Activated naive CD4-positive, alpha-beta T cell treated with anti-CD3 and anti-CD28 coated beads, Interleukin-2, amount 50 U/mL, for 24 hours (primary cell): Measurements from ENCODE around the gene PDLIM1.

Source experiments
- H3K27ac Mint-ChIP-seq: one replicate; pipeline ENCODE4 v1.8.0; 2021; ENCODE audit warnings: mild to moderate bottlenecking, mixed read lengths
- H3K27me3 Mint-ChIP-seq: one replicate; pipeline ENCODE4 v1.8.0; 2021; ENCODE audit warnings: mixed read lengths
- H3K36me3 Mint-ChIP-seq: one replicate; pipeline ENCODE4 v1.8.0; 2021; ENCODE audit warnings: mixed read lengths
- H3K4me1 Mint-ChIP-seq: one replicate; pipeline ENCODE4 v1.8.0; 2021; ENCODE audit warnings: mixed read lengths
- H3K4me3 Mint-ChIP-seq: one replicate; pipeline ENCODE4 v1.8.0; 2021; ENCODE audit warnings: mild to moderate bottlenecking, mixed read lengths
- H3K9me3 Mint-ChIP-seq: one replicate; pipeline ENCODE4 v1.8.0; 2021; ENCODE audit warnings: mixed read lengths

PDLIM1 gene

DNA sequence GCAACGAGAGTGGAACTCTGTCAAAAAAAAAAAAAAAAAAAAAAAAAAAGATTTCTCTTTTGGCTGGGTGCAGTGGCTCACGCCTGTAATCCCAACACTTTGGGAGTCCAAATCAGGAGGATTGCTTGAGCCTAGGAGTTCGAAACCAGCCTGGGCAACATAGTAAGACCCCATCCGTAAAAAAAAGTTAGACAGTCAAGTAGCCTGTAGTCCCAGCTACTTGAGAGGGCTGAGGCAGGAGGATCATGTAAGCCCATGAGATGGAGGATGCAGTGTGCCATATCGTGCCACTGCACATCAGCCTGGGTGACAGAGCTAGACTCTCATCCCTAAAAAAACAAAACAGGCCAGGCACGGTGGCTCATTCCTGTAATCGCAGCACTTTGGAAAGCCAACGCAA is 25.2 kb downstream of the PDLIM1 start:
- Mint-ChIP-seq H3K27ac (no peak overlapping the region), H3K4me3 (no peak overlapping the region), H3K36me3 (no peaks in the 10 kb centered on the region), H3K4me1 (no peaks in the 10 kb centered on the region), H3K9me3 (no peaks in the 10 kb centered on the region), H3K27me3 (peaks cover 3% of the 10 kb centered on the region)

DNA sequence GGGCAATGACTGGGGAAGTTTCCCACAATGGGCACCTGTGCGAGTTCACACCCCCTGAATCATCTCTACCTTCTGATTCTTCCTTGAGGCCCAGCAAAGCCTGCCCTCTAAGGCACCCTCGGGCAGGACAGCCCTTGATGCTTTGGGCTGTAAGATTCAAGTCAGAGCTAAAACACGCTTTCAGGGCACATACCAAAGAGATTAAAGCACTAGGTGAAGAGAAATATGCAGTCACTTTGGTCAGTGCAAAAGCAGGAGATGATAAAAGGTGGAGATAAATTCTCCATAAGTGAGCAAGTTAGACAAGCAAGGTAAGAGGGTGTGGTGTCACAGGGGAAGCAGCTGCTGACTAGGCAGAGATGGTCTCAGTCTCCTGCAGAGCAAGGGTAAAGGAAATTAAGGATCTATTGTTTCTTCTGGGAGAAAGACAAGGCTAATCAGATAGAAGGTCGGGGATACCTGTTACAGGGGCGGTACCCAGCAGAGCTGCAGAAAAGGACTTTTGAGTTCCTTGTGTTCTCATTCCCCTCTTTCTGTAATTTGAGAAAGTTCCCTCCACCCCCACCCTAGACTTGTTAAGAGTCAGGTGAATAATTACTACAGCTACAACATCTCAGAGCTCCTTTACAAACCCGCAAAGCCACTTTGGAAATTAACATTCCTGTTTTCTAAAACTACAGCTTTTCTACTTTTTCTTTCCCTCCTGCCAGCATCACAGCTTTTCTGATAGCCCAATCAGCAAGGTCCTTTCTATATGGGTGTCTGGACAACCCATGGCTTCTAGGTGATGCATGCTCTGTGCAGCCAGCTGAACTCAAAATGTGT is 26.4 kb downstream of the PDLIM1 start:
- H3K27ac Mint-ChIP-seq, result no peak overlapping the region
- H3K4me1 Mint-ChIP-seq, result no peaks in the 10 kb centered on the region
- H3K4me3 Mint-ChIP-seq, result no peak overlapping the region
- H3K9me3 Mint-ChIP-seq, result no peaks in the 10 kb centered on the region
- no peaks in the 10 kb centered on the region for H3K36me3 Mint-ChIP-seq
- peaks cover 3% of the 10 kb centered on the region for H3K27me3 Mint-ChIP-seq

DNA sequence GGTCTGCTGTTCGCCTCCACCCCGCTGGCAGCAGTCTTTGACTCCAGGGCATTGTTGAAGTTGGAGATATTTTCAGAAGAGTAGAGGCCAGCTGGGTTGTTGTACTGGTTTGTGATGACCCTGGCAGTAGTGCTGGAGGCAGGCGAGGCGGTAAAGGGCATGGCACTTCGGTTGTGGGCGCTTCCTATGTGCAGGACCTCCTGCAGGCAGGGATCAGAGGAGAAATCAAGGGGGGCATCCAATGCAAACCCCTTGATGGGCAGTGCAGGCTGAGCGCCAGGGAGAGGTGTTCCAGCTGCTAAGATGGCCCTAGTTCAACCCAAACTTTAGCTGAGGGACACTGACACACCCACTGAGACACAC is 27.0 kb downstream of the PDLIM1 start:
- Mint-ChIP-seq H3K4me1 (no peaks in the 10 kb centered on the region), H3K27ac (no peak overlapping the region)

DNA sequence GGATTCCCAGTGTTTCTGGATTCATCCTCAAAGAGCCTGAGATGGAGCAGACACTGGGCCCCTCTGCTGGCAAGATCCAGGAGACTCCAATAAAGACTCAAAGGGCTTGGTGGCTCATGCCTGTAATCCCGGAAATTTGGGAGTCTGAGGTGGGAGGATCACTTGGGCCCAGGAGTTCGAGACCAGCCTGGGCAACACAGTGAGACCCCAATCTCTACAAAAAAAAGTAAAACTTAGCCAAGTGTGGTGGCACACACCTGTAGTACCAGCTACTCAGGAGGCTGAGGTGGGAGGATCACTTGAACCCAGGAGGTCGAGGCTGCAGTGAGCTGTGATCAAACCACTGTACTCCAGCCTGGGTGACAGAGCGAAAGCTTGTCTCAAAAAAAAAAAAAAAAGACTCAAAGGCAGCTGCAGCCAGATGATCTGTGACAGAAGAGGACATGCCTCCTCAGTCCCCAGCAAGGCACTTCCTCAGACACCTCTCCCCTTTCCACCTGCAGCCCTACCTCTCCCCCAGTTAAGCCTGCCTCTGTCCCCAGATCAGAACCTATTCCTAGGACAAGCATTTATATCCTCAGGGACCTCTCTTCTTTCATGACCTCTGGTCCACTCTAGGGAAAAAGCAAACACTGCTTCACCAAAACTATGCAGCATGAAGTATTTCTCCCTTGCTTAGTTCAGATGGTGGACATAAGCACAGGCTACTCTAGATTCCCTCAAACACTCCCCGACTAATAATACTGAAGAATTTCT is 27.9 kb downstream of the PDLIM1 start:
- Mint-ChIP-seq H3K9me3 (no peaks in the 10 kb centered on the region), H3K36me3 (no peaks in the 10 kb centered on the region), H3K4me3 (no peak overlapping the region), H3K4me1 (no peaks in the 10 kb centered on the region), H3K27me3 (peaks cover 3% of the 10 kb centered on the region), H3K27ac (no peak overlapping the region)

More for the DNA sequence above, 27.0 kb downstream of the PDLIM1 start:
- Mint-ChIP-seq H3K36me3 (no peaks in the 10 kb centered on the region), H3K9me3 (no peaks in the 10 kb centered on the region), H3K27me3 (peaks cover 3% of the 10 kb centered on the region), H3K4me3 (no peak overlapping the region)

DNA sequence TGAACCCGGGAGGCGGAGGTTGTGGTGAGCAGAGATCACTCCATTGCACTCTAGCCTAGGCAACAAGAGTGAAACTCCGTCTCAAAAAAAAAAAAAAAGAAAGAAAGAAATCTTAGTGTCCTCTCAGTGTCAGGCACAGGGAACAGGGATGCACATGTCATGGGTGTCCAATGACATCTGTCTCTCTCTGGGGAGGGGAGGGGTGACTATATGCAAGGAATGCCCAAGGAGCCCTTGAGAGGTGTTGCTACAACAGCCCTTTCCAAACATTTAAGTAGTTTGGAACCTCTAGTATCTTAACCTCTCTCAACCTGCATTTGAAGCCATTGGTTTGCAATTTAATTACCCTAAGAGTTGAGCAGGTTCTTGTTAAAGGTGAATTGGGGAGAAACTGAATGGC is 28.9 kb downstream of the PDLIM1 start:
- H3K36me3 Mint-ChIP-seq, result no peaks in the 10 kb centered on the region
- H3K27ac Mint-ChIP-seq, result no peak overlapping the region
- peaks cover 3% of the 10 kb centered on the region for H3K27me3 Mint-ChIP-seq
- H3K4me3 Mint-ChIP-seq, result no peak overlapping the region
- H3K4me1 Mint-ChIP-seq, result no peaks in the 10 kb centered on the region
- no peaks in the 10 kb centered on the region for H3K9me3 Mint-ChIP-seq

DNA sequence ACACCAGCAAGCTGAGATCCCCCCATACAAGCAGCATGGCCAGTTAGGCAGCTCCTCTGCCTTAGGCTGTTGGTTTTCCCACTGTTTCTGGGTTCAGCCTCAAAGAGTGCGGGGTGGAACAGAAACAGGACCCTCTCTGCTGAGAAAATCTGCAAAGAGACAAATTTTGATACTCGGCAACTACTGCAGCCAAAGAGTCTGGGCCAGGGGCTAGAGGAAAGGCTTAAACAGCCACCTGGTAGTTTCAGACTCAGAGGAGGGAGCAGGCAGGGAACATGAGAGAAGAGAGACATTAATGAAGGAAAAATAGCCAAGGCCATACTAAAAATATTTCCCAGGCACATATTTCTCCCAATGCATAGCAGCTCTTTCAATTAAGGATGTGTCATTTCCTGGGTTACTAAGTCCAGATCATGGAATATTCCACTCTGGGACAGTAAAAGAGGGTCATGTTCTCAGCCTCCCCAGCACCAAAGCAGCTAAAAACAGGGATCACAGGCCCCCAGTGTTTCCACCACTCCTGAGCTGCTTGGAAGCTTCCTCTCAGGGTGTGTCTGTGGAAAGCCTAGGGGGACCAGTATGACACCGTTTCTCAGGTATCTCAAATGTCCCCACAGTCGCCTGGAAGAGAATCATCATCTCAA is 29.8 kb downstream of the PDLIM1 start:
- Mint-ChIP-seq H3K4me3 (no peak overlapping the region), H3K4me1 (no peaks in the 10 kb centered on the region), H3K9me3 (no peaks in the 10 kb centered on the region), H3K27me3 (peaks cover 3% of the 10 kb centered on the region), H3K36me3 (no peaks in the 10 kb centered on the region), H3K27ac (no peak overlapping the region)

DNA sequence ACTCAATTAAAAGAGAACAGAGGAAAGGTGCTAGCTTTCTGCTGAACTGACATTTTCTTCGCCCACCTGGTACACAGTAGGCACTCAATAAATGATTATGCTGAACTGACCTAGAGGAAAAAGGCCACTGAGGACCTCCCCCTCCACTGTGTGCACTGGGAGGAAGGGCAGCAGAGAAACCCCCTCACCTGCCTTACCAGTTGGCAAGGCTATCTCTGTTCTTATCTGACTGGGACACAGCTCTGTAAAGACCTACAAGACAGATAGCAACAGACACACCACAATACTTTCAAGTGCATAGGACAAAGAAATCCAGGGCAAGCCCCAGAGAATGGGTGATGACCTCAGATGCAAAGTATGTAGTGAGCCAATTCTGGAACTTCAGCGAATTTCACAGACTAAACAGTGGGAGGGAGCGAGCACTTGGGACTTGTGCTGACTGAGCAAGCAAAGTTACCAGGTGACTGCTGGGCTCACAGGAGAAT is 30.4 kb downstream of the PDLIM1 start:
- Mint-ChIP-seq H3K27me3 (peaks cover 3% of the 10 kb centered on the region), H3K36me3 (no peaks in the 10 kb centered on the region)

DNA sequence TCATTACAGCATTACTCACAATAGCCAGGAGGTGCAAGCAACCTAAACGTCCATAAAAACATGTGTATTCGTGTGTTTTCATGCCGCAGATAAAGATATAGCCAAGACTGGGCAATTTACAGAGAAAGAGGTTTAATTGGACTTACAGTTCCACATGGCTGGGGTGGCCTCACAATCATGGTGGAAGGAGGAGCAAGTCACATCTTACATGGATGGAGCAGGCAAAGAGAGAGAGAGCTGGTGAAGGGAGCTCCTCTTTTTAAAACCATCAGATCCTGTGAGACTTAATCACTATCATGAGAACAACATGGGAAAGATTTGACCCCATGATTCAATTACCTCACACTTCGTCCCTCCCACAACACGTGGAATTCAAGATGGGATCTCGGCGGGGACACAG is 33.0 kb downstream of the PDLIM1 start:
- Mint-ChIP-seq H3K4me1 (no peaks in the 10 kb centered on the region), H3K27me3 (peaks cover 3% of the 10 kb centered on the region), H3K9me3 (no peaks in the 10 kb centered on the region), H3K27ac (no peak overlapping the region), H3K36me3 (no peaks in the 10 kb centered on the region), H3K4me3 (no peak overlapping the region)

More for the DNA sequence above, 30.4 kb downstream of the PDLIM1 start:
- H3K4me3 Mint-ChIP-seq, result no peak overlapping the region
- H3K4me1 Mint-ChIP-seq, result no peaks in the 10 kb centered on the region
- H3K27ac Mint-ChIP-seq, result no peak overlapping the region
- H3K9me3 Mint-ChIP-seq, result no peaks in the 10 kb centered on the region

DNA sequence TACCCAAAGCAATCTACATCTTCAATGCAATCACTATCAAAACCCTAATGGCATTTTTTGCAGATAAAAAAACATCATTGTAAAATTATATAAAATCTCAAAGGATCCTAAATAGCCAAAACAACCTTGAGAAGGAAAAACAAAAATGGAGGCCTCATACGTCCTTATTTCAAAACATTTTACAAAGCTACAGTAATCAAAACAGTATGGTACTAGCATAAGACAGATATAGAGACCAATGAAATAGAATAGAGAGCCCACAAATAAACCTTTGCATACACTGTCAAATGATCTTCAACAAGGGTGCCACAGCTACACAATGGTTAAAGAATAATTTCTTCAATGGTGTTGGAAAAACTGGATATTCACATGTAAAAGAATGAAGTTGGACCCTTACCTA is 34.5 kb downstream of the PDLIM1 start:
- H3K4me1 Mint-ChIP-seq, result no peaks in the 10 kb centered on the region
- H3K36me3 Mint-ChIP-seq, result no peaks in the 10 kb centered on the region
- no peaks in the 10 kb centered on the region for H3K9me3 Mint-ChIP-seq
- no peak overlapping the region for H3K4me3 Mint-ChIP-seq
- no peak overlapping the region for H3K27ac Mint-ChIP-seq
- H3K27me3 Mint-ChIP-seq, result peaks cover 10% of the 10 kb centered on the region

DNA sequence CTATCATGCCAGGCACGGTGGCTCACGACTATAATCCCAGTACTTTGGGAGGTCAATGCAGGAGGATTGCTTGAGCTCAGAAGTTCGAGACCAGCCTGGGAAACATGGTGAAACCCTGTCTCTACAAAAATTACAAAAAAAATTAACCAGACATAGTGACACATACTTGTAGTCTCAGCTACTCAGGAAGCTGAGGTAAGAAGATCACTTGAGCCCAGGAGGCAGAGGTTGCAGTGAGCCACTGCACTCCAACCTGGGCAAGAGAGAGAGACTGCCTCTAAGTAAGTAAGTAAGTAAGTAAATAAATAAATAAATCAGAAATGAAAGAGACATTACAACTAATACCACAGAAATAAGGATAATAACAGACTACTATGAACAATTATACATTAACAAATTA is 36.2 kb downstream of the PDLIM1 start:
- H3K4me1 Mint-ChIP-seq, result no peaks in the 10 kb centered on the region
- H3K9me3 Mint-ChIP-seq, result no peaks in the 10 kb centered on the region
- no peak overlapping the region for H3K27ac Mint-ChIP-seq
- H3K36me3 Mint-ChIP-seq, result no peaks in the 10 kb centered on the region
- no peak overlapping the region for H3K4me3 Mint-ChIP-seq
- peaks cover 14% of the 10 kb centered on the region for H3K27me3 Mint-ChIP-seq

DNA sequence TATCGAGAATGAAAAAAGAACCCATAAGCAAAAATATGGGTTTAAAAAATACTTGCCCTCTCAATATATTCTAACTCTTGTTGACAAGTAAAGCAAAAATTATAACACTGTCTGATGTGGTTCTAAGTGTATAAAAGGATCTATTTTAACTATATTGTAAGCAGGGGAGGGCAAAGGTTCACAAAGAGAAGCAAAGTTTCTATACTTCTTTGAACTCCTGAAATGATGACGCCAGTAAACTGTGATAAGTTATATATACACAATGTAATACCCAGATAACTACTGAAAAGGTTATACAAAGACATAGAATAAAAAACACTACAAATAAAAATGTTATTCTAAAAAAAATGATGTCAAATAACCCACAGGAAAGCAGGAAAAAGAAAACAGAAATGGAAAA is 37.1 kb downstream of the PDLIM1 start:
- no peak overlapping the region for H3K27ac Mint-ChIP-seq
- no peak overlapping the region for H3K4me3 Mint-ChIP-seq
- no peaks in the 10 kb centered on the region for H3K36me3 Mint-ChIP-seq

DNA sequence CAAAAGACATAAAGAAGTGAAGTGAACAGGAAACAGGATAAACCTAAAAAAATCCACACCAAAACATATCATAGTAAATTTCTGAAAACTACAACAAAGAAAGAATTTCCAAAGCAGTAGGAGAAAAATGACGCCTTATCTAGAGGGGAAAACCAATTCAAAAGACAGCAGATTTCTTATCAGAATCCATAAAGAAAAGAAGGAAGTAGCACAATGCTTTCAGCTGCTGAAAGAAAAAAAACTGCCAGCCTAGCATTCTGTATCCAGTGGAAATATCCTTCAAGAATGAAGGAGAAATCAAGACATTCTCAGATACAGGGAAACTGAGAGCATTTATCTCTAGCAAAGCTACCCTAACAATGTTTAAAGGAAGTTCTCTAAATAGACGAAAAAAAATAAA is 37.8 kb downstream of the PDLIM1 start:
- Mint-ChIP-seq H3K27me3 (peaks cover 15% of the 10 kb centered on the region), H3K4me3 (no peak overlapping the region), H3K9me3 (no peaks in the 10 kb centered on the region), H3K36me3 (no peaks in the 10 kb centered on the region), H3K4me1 (no peaks in the 10 kb centered on the region), H3K27ac (no peak overlapping the region)

More for the DNA sequence above, 37.1 kb downstream of the PDLIM1 start:
- H3K4me1 Mint-ChIP-seq, result no peaks in the 10 kb centered on the region
- no peaks in the 10 kb centered on the region for H3K9me3 Mint-ChIP-seq
- H3K27me3 Mint-ChIP-seq, result peaks cover 15% of the 10 kb centered on the region

DNA sequence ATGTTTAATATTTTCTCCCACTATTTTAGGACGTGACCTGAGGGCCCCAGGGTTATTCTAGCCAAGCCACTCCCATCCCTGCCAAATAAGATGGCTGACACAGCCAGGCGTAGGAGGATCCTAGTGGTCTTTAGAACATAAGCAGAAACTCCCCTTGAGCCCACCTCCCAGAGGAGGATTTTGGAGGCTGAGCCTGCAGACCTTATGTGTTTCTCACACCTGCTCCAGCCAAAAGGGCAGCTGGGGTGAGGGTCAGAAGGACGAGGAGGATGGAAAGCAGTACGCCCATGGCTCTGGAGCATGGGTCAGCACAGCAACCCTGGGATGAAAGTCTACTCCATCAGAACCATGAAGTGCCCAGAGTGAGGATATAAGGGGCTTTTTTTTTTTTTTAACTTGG is 39.9 kb downstream of the PDLIM1 start:
- Mint-ChIP-seq H3K36me3 (no peaks in the 10 kb centered on the region), H3K27me3 (peaks cover 16% of the 10 kb centered on the region), H3K4me1 (no peaks in the 10 kb centered on the region), H3K4me3 (no peak overlapping the region), H3K27ac (no peak overlapping the region), H3K9me3 (no peaks in the 10 kb centered on the region)

DNA sequence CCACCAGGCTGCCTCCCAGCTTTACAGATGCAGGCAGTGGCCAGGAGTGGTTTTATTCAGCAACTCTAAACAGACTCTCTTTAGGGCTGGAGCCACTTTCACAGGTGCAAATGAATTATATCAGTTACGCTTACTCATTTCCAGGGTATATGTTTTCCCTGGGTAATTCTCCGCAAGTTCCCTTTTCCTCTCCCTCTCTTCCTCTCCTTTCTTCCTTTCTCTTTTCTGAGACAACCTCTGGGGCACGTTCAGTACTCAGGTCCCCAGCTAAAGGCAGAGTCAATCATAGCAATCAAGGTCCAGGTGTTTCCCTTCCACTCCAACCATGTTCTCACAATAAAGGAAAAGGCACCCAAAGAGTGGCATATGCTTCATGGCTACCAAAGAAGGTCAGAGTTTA is 41.3 kb downstream of the PDLIM1 start:
- Mint-ChIP-seq H3K9me3 (no peaks in the 10 kb centered on the region), H3K27me3 (peaks cover 18% of the 10 kb centered on the region), H3K4me3 (no peak overlapping the region), H3K36me3 (no peaks in the 10 kb centered on the region), H3K4me1 (no peaks in the 10 kb centered on the region), H3K27ac (no peak overlapping the region)

DNA sequence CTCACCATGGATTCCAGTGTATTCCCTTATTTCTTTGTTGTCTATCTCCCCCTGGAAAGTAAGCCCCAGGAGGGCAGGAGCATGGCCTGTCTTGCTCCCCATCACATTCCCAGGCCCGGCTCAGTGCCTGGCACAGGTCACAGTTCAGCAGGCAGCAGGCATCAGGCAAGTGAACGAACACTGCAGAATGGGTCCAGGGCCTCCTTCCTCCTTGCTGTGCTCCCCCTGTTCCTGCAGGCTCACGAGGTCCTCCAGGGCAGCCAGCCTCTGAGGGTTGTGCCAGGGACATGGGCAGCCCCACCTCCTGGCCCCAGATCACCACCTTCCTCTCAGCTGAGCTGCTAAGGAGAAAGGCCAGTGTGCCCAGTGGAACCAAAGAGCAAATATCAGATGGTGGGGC is 41.8 kb downstream of the PDLIM1 start:
- no peaks in the 10 kb centered on the region for H3K9me3 Mint-ChIP-seq
- H3K4me1 Mint-ChIP-seq, result no peaks in the 10 kb centered on the region
- H3K27me3 Mint-ChIP-seq, result peaks cover 18% of the 10 kb centered on the region
- no peak overlapping the region for H3K27ac Mint-ChIP-seq
- H3K4me3 Mint-ChIP-seq, result no peak overlapping the region
- no peaks in the 10 kb centered on the region for H3K36me3 Mint-ChIP-seq
